Temporal lobe (tissue), 2 donors: ENCODE results near the gene JAZF1. TPM values are rescaled to one million over a fixed set of nuclear protein-coding genes. Genes with fewer than 3 reads are reported as not detected.

Experiments
- small RNA-seq: library from RNA; depleted of rRNA; stranded (forward); fragments of <200 nt; gene quantifications from one replicate; pipeline ENCODE3, GENCODE V24; 2014; ENCODE audit warnings: low replicate concordance
- total RNA-seq: library from RNA; depleted of rRNA; stranded (reverse); fragments of >200 nt; gene quantifications from one replicate; pipeline ENCODE4 v1.2.3, GENCODE V29; 2014

JAZF1 gene
- total RNA-seq, 1 donor from 2014 or later = 41.6 TPM

Small RNA genes lying within 50 kb of the gene (small RNA-seq; reads per million reads assigned to genes)
- gene RNU6-979P = not detected

Other genes starting within 250 kb of the JAZF1 start
- gene CREB5, start 231.7 kb upstream of the JAZF1 start, total RNA-seq = 6.1 TPM